ENCODE results near the gene SETMAR. TPM values are rescaled to one million over a fixed set of nuclear protein-coding genes. Genes with fewer than 3 reads are reported as not detected.

Gene SETMAR
- polyA plus RNA-seq, 1 donor (not counting 4 experiments of a cell fraction or from before 2014, with no cell fraction given): 12.7 TPM

- no peak overlapping the region for H3K27ac ChIP-seq (ENCODE audit: control insufficient read depth, insufficient read depth, low read length)
- no peaks in the 10 kb centered on the region for H3K9me1 ChIP-seq (ENCODE audit: control insufficient read depth, extremely low read depth, insufficient read depth, low read length)
- no peak for DNase-seq (ENCODE audit: low read depth, low spot score)
- H4K20me1 ChIP-seq (ENCODE audit: control insufficient read depth, extremely low read depth, insufficient read depth, low read length): no peaks in the 10 kb centered on the region
- no peak for FAIRE-seq
- H3K27me3 ChIP-seq (ENCODE audit: control insufficient read depth, extremely low read depth, insufficient read depth, low read length): no peaks in the 10 kb centered on the region
- H2AFZ ChIP-seq (ENCODE audit: control insufficient read depth, low read length): no peak overlapping the region
- no peak overlapping the region for H3K9ac ChIP-seq (ENCODE audit: control insufficient read depth, extremely low read depth, insufficient read depth, low read length)
- no peak overlapping the region for H3K4me2 ChIP-seq (ENCODE audit: control insufficient read depth, extremely low read depth, insufficient read depth, low read depth, low read length)
- no peaks in the 10 kb centered on the region for H3K4me1 ChIP-seq (ENCODE audit: control insufficient read depth, extremely low read depth, insufficient read depth, low read length)
- H3K79me2 ChIP-seq (ENCODE audit: control insufficient read depth, insufficient read depth, low read length): no peaks in the 10 kb centered on the region
- dilution Hi-C loops (cut with MboI; ENCODE audit: extremely low pct_ligation_motif_present, low sequenced_read_pairs): no loop called here
- no peak overlapping the region for H3K4me3 ChIP-seq (ENCODE audit: control insufficient read depth in 2 of 3, extremely low read depth in 1 of 3, insufficient read depth in 2 of 3, low read depth in 1 of 3, low read length in 3 of 3)
- H3K36me3 ChIP-seq (ENCODE audit: control insufficient read depth in 2 of 2, extremely low read depth in 1 of 2, insufficient read depth in 2 of 2, low read length in 2 of 2): no peaks in the 10 kb centered on the region
- H3K9me3 ChIP-seq (ENCODE audit: control insufficient read depth, low read depth, low read length): no peaks in the 10 kb centered on the region
- TF ChIP-seq CTCF (optimal IDR thresholded peaks at IDR 0.05 in 1 of 3, IDR thresholded peaks at IDR 0.05 in 1 of 3, conservative IDR thresholded peaks at IDR 0.05 in 1 of 3; ENCODE audit: extremely low read depth in 1 of 3, insufficient read depth in 2 of 3, low read length in 3 of 3) (no peak), EZH2 (IDR thresholded peaks at IDR 0.05; ENCODE audit: low read length) (no peak)
Measured at GRCh38 chr3:4264040-4264439, 39.1 kb upstream of the SETMAR start.

GRCh38 chr3:4270720-4271119, 32.4 kb upstream of the SETMAR start:
- H3K4me3 ChIP-seq (ENCODE audit: control insufficient read depth in 2 of 3, extremely low read depth in 1 of 3, insufficient read depth in 2 of 3, low read depth in 1 of 3, low read length in 3 of 3): no peak overlapping the region
- H3K36me3 ChIP-seq (ENCODE audit: control insufficient read depth in 2 of 2, extremely low read depth in 1 of 2, insufficient read depth in 2 of 2, low read length in 2 of 2): no peaks in the 10 kb centered on the region
- no peaks in the 10 kb centered on the region for H3K79me2 ChIP-seq (ENCODE audit: control insufficient read depth, insufficient read depth, low read length)
- H2AFZ ChIP-seq (ENCODE audit: control insufficient read depth, low read length): no peak overlapping the region
- no peak overlapping the region for H3K4me2 ChIP-seq (ENCODE audit: control insufficient read depth, extremely low read depth, insufficient read depth, low read depth, low read length)
- H4K20me1 ChIP-seq (ENCODE audit: control insufficient read depth, extremely low read depth, insufficient read depth, low read length): no peaks in the 10 kb centered on the region
- H3K9ac ChIP-seq (ENCODE audit: control insufficient read depth, extremely low read depth, insufficient read depth, low read length): no peak overlapping the region
- H3K4me1 ChIP-seq (ENCODE audit: control insufficient read depth, extremely low read depth, insufficient read depth, low read length): no peaks in the 10 kb centered on the region
- H3K27ac ChIP-seq (ENCODE audit: control insufficient read depth, insufficient read depth, low read length): no peak overlapping the region
- TF ChIP-seq CTCF (optimal IDR thresholded peaks at IDR 0.05 in 1 of 3, IDR thresholded peaks at IDR 0.05 in 1 of 3, conservative IDR thresholded peaks at IDR 0.05 in 1 of 3; ENCODE audit: extremely low read depth in 1 of 3, insufficient read depth in 2 of 3, low read length in 3 of 3): no peak
- no peak for TF ChIP-seq EZH2 (IDR thresholded peaks at IDR 0.05; ENCODE audit: low read length)
- H3K9me3 ChIP-seq (ENCODE audit: control insufficient read depth, low read depth, low read length): no peaks in the 10 kb centered on the region
- dilution Hi-C loops (cut with MboI; ENCODE audit: extremely low pct_ligation_motif_present, low sequenced_read_pairs): no loop called here
- no peaks in the 10 kb centered on the region for H3K9me1 ChIP-seq (ENCODE audit: control insufficient read depth, extremely low read depth, insufficient read depth, low read length)
- DNase-seq (ENCODE audit: low read depth, low spot score) (no peak), FAIRE-seq (no peak)
- H3K27me3 ChIP-seq (ENCODE audit: control insufficient read depth, extremely low read depth, insufficient read depth, low read length): no peaks in the 10 kb centered on the region

Data from keratinocyte (primary cell).